ENCODE data around the gene SNTB2. TPM values are rescaled to one million over a fixed set of nuclear protein-coding genes. Genes with fewer than 3 reads are reported as not detected.

SNTB2 gene
- total and polyA plus RNA-seq, 9 of the 15 experiments (the other 6 are each of a cell fraction or from before 2014, with no cell fraction given): 1.2 to 13.7 (median 5.7) TPM

DNA sequence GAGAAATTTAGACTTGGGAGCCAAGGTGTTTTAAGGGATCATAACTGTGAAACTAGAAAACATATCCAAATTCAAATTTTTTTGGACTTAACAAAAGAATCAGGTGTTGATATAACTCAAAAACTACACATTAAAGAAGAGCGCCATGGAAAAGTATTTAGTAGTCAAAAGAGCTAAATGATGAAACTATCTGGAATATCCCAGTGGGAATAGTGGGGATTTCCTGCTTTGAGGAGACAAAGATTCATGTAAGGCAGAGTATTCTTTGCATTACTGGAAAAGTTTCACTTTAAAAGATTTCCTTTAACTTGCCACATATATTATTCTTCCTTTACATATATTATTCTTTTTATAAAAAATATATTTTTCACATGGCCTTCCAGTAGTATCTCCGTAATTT lies 83.9 kb downstream of the SNTB2 start:
- no peak for DNase-seq (ENCODE audit: extremely low read depth in 1 of 4, low spot score in 3 of 4)
- peaks cover 6% of the 10 kb centered on the region; the same call in 2 of the 3 replicates for H3K36me3 ChIP-seq (ENCODE audit: control insufficient read depth, insufficient read depth, low read length)
- H3K9me1 ChIP-seq (ENCODE audit: control insufficient read depth, insufficient read depth, low read length): no peaks in the 10 kb centered on the region
- in situ Hi-C loops (cut with MboI) (no loop called here), intact Hi-C loops (cut with micrococcal nuclease) (no loop called here)
- no peak for TF ChIP-seq NFE2 (IDR thresholded peaks at IDR 0.05; ENCODE audit: low read depth)
- TF ChIP-seq BCL6 (CRISPR knock-in tag; IDR thresholded peaks at IDR 0.05): no peak
- H4K20me1 ChIP-seq (replicated peaks; ENCODE audit: control insufficient read depth, insufficient read depth, low read length): no peaks in the 10 kb centered on the region
- no TSS peak for BruUV-seq (replicated peaks)
- H3K79me2 ChIP-seq (ENCODE audit: control insufficient read depth, insufficient read depth, low read length): no peaks in the 10 kb centered on the region
- H3K9ac ChIP-seq (ENCODE audit: insufficient read depth in 1 of 2, low read depth in 2 of 2, low read length in 2 of 2): no peak overlapping the region
- FAIRE-seq: no peak
- H3K27ac ChIP-seq (ENCODE audit: extremely low read depth, low read depth, low read length): no peak overlapping the region
- no peaks in the 10 kb centered on the region for H3K27me3 ChIP-seq (ENCODE audit: control insufficient read depth in 2 of 2, insufficient read depth in 2 of 2, low read length in 2 of 2)
- no peak overlapping the region for H3K4me3 ChIP-seq
- no peaks in the 10 kb centered on the region; the same call in 1 of the 2 replicates for H3K9me3 ChIP-seq (replicated peaks; ENCODE audit: control insufficient read depth, insufficient read depth, low read depth, low read length)
- no peak overlapping the region for H2AFZ ChIP-seq (ENCODE audit: low read depth, low read length)
- no peak for ATAC-seq
- ChIA-PET POLR2A (interaction anchor here (0.7 kb wide), 1 partner anchor 560 kb away, joined by 3 read pairs; no protein-coding TSS in a partner anchor), CTCF (ENCODE audit: low intra/inter-chr PET ratio) (no interaction called here)
- no peak overlapping the region for H3K4me2 ChIP-seq (ENCODE audit: insufficient read depth, low read length)
- peaks cover 7 to 11% of the 10 kb centered on the region in 2 experiments; a peak in 4 of 5 replicates for H3K4me1 ChIP-seq (replicated peaks in 1 of 2; ENCODE audit: control insufficient read depth in 2 of 2, insufficient read depth in 2 of 2, low read length in 2 of 2)
- WGBS (ENCODE audit: insufficient coverage, low coverage, missing lambda C conversion rate): 92% methylated on average over 2 of the region's 2 CpGs

DNA sequence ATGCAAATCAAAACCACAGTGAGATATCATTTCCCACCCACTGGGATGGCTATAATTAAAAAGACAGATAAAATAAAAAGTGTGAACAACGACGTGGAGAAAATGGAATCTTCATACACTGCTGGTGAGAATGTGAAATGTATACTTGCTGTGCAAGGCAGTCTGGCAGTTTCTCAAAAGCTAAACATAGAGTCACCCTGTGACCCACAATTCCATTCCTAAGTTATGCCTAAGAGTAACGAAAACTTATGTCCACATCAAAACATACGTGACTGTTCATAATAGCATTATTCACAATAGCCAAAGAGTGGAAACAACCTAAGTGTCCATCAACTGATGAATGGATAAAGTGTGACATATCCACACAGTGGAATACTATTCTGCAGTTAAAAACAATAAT lies 86.0 kb downstream of the SNTB2 start:
- no peak overlapping the region for H3K27ac ChIP-seq (ENCODE audit: extremely low read depth, low read depth, low read length)
- no peak overlapping the region for H3K4me2 ChIP-seq (ENCODE audit: insufficient read depth, low read length)
- DNase-seq (ENCODE audit: extremely low read depth in 1 of 4, low spot score in 3 of 4) (no peak), FAIRE-seq (no peak), ATAC-seq (no peak)
- H3K9ac ChIP-seq (ENCODE audit: insufficient read depth in 1 of 2, low read depth in 2 of 2, low read length in 2 of 2): no peak overlapping the region
- peaks cover 6% of the 10 kb centered on the region; the same call in 2 of the 3 replicates for H3K36me3 ChIP-seq (ENCODE audit: control insufficient read depth, insufficient read depth, low read length)
- CTCF ChIA-PET (ENCODE audit: low intra/inter-chr PET ratio): no interaction called here
- H3K27me3 ChIP-seq (ENCODE audit: control insufficient read depth in 2 of 2, insufficient read depth in 2 of 2, low read length in 2 of 2): no peaks in the 10 kb centered on the region
- H4K20me1 ChIP-seq (replicated peaks; ENCODE audit: control insufficient read depth, insufficient read depth, low read length): no peaks in the 10 kb centered on the region
- in situ Hi-C loops (cut with MboI): no loop called here
- POLR2A ChIA-PET: no interaction called here
- no peaks in the 10 kb centered on the region for H3K9me1 ChIP-seq (ENCODE audit: control insufficient read depth, insufficient read depth, low read length)
- H3K79me2 ChIP-seq (ENCODE audit: control insufficient read depth, insufficient read depth, low read length): no peaks in the 10 kb centered on the region
- H3K9me3 ChIP-seq (replicated peaks; ENCODE audit: control insufficient read depth, insufficient read depth, low read depth, low read length): no peaks in the 10 kb centered on the region; the same call in 1 of the 2 replicates
- no peak overlapping the region for H2AFZ ChIP-seq (ENCODE audit: low read depth, low read length)
- WGBS (ENCODE audit: insufficient coverage, low coverage, missing lambda C conversion rate): 54% methylated on average over 4 of the region's 4 CpGs
- H3K4me3 ChIP-seq: no peak overlapping the region
- BruUV-seq (replicated peaks): no TSS peak
- H3K4me1 ChIP-seq (replicated peaks in 1 of 2; ENCODE audit: control insufficient read depth in 2 of 2, insufficient read depth in 2 of 2, low read length in 2 of 2): peaks cover 0 to under 1% of the 10 kb centered on the region in 2 experiments; a peak in 3 of 5 replicates
- intact Hi-C loops (cut with micrococcal nuclease): no loop called here
- TF ChIP-seq PCBP1 (IDR thresholded peaks at IDR 0.05; ENCODE audit: low read depth, low read length, poor library complexity, severe bottlenecking) (no peak), ZNF766 (CRISPR knock-in tag; conservative IDR thresholded peaks at IDR 0.05) (no peak), NFYB (IDR thresholded peaks at IDR 0.05; ENCODE audit: extremely low read depth, insufficient read length) (no peak)
- TF ChIP-seq, protein P1, sequence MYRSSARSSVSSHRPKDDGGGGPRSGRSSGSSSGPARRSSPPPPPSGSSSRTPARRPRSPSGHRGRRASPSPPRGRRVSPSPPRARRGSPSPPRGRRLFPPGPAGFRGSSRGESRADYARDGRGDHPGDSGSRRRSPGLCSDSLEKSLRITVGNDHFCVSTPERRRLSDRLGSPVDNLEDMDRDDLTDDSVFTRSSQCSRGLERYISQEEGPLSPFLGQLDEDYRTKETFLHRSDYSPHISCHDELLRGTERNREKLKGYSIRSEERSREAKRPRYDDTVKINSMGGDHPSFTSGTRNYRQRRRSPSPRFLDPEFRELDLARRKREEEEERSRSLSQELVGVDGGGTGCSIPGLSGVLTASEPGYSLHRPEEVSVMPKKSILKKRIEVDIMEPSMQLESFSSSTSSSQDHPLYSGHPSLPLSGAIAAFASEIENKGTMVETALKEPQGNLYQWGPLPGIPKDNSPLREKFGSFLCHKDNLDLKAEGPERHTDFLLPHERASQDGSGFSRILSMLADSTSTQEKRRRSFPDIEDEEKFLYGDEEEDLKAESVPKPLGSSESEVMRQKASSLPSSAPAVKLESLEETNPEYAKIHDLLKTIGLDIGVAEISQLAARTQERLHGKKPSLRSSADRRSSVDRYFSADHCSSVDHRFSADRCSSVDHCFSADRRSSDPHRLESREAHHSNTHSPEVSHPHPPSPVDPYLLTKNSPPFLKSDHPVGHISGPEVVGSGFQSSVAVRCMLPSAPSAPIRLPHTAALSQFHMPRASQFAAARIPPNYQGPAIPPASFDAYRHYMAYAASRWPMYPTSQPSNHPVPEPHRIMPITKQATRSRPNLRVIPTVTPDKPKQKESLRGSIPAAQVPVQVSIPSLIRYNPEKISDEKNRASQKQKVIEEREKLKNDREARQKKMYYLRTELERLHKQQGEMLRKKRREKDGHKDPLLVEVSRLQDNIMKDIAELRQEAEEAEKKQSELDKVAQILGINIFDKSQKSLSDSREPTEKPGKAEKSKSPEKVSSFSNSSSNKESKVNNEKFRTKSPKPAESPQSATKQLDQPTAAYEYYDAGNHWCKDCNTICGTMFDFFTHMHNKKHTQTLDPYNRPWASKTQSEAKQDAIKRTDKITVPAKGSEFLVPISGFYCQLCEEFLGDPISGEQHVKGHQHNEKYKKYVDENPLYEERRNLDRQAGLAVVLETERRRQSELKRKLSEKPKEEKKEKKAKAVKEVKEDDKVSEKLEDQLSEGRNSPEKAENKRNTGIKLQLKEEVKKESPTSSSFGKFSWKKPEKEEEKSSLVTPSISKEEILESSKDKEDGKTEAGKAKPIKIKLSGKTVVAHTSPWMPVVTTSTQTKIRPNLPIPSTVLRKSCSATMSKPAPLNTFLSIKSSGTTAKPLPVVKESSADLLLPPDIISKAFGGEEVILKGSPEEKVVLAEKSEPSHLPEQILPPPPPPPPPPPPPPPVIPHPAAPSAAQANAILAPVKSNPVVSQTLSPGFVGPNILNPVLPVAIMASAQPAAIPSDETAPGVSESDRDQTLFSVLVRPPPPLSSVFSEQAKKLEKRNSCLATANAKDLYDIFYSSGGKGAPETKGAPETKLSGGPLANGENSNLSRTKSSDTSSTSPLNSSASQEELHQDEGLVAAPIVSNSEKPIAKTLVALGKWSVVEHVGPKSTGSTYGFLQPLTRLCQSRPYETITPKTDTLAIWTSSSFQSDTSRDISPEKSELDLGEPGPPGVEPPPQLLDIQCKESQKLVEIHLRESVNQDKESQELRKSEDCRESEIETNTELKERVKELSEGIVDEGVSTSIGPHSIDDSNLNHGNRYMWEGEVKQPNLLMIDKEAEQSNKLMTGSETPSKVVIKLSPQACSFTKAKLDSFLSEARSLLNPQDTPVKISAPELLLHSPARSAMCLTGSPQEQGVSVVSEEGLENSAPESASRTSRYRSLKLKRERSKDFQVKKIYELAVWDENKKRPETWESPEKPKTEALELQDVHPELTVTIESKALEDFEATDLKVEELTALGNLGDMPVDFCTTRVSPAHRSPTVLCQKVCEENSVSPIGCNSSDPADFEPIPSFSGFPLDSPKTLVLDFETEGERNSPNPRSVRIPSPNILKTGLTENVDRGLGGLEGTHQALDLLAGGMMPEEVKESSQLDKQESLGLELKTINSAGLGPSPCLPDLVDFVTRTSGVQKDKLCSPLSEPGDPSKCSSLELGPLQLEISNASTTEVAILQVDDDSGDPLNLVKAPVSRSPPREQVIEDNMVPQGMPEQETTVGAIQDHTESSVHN (IDR thresholded peaks at IDR 0.05; ENCODE audit: borderline replicate concordance in 1 of 2, low read depth in 1 of 2): no peak

Data from K562 (cell line).